Measurements from ENCODE around the gene SLC9A3. TPM values are rescaled to one million over a fixed set of nuclear protein-coding genes. Genes with fewer than 3 reads are reported as not detected.

The SLC9A3 gene
- total and polyA plus RNA-seq, 2 of the 13 experiments (the other 11 are each of a cell fraction or from before 2014, with no cell fraction given), result 1.5 to 1.8 TPM

- TF ChIP-seq ZNF609 (CRISPR knock-in tag; IDR thresholded peaks at IDR 0.05; ENCODE audit: borderline replicate concordance), result no peak
- TF ChIP-seq ZNF557 (CRISPR knock-in tag; IDR thresholded peaks at IDR 0.05), result no peak
- peak; percentile 67 for TF ChIP-seq SRSF1 (optimal IDR thresholded peaks at IDR 0.05; ENCODE audit: low read depth, low read length)
- TF ChIP-seq ZBTB43 (CRISPR knock-in tag; conservative IDR thresholded peaks at IDR 0.05), result no peak
- no peak; the same call in 1 of the 2 replicates for TF ChIP-seq SAP130 (CRISPR knock-in tag; IDR thresholded peaks at IDR 0.05; ENCODE audit: low read depth)
- TF ChIP-seq HDAC2 (CRISPR knock-in tag; IDR thresholded peaks at IDR 0.05), result peak; percentile 13; the same call in 1 of the 2 replicates
- TF ChIP-seq MTF2 (CRISPR knock-in tag; IDR thresholded peaks at IDR 0.05; ENCODE audit: borderline replicate concordance), result 0 out of 2 replicates have a peak, but pooled peaks have one; percentile 39
- no peak for TF ChIP-seq POLR2A (IDR thresholded peaks at IDR 0.05; ENCODE audit: insufficient read depth in 1 of 2, low read depth in 2 of 2, low read length in 2 of 2)
- no peak for TF ChIP-seq ZNF256 (CRISPR knock-in tag; conservative IDR thresholded peaks at IDR 0.05)
- TF ChIP-seq ZNF770 (CRISPR knock-in tag; IDR thresholded peaks at IDR 0.05), result no peak
- peak; percentile 95 for TF ChIP-seq ZNF205 (CRISPR knock-in tag; IDR thresholded peaks at IDR 0.05)
- no peak for TF ChIP-seq ELK4 (CRISPR knock-in tag; IDR thresholded peaks at IDR 0.05; ENCODE audit: borderline replicate concordance)
- no peak for TF ChIP-seq BRD4 (CRISPR knock-in tag; IDR thresholded peaks at IDR 0.05)
- TF ChIP-seq ISX (CRISPR knock-in tag; conservative IDR thresholded peaks at IDR 0.05), result no peak
- TF ChIP-seq ZSCAN9 (CRISPR knock-in tag; IDR thresholded peaks at IDR 0.05; ENCODE audit: borderline replicate concordance), result no peak
- no peak for TF ChIP-seq ZMAT3 (CRISPR knock-in tag; conservative IDR thresholded peaks at IDR 0.05)
- TF ChIP-seq ATF3 (CRISPR knock-in tag; IDR thresholded peaks at IDR 0.05), result no peak
- no peak for TF ChIP-seq LRRFIP1 (CRISPR knock-in tag; conservative IDR thresholded peaks at IDR 0.05)
These were observed 8.4 kb upstream of the SLC9A3 start (continued) for GRCh38 chr5:532521-533242.

Data from HepG2 (cell line).